ENCODE data around the gene ARSK. TPM values are rescaled to one million over a fixed set of nuclear protein-coding genes. Genes with fewer than 3 reads are reported as not detected.
A peak's percentile ranks its signal among the peaks of the same experiment; 100 is the strongest.

The ARSK gene
- total RNA-seq, 1 donor from 2014 or later = 3.9 TPM

- intact Hi-C loops (cut with micrococcal nuclease) = no loop called here
- Mint-ChIP-seq H3K4me3 (no peak overlapping the region), H3K36me3 (ENCODE audit: low read depth) (peaks cover 52% of the 10 kb centered on the region), H3K27me3 (ENCODE audit: insufficient read depth) (no peaks in the 10 kb centered on the region), H3K4me1 (ENCODE audit: low read depth) (no peaks in the 10 kb centered on the region), H3K9me3 (no peaks in the 10 kb centered on the region), H3K27ac (no peak overlapping the region)
- no peak for DNase-seq (ENCODE audit: low spot score)
Measured at GRCh38 chr5:95533106-95533505, 21.8 kb upstream of the ARSK start.

- Mint-ChIP-seq H3K36me3 (ENCODE audit: low read depth) (peaks cover 47% of the 10 kb centered on the region), H3K27me3 (ENCODE audit: insufficient read depth) (no peaks in the 10 kb centered on the region), H3K9me3 (no peaks in the 10 kb centered on the region), H3K4me1 (ENCODE audit: low read depth) (no peaks in the 10 kb centered on the region), H3K4me3 (no peak overlapping the region), H3K27ac (no peak overlapping the region)
- intact Hi-C loops (cut with micrococcal nuclease) = no loop called here
- DNase-seq (ENCODE audit: low spot score) = no peak
Measured at GRCh38 chr5:95533761-95534160, 21.1 kb upstream of the ARSK start.

GRCh38 chr5:95537501-95537900, 17.4 kb upstream of the ARSK start:
- Mint-ChIP-seq H3K27me3 (ENCODE audit: insufficient read depth) (no peaks in the 10 kb centered on the region), H3K4me1 (ENCODE audit: low read depth) (no peaks in the 10 kb centered on the region), H3K36me3 (ENCODE audit: low read depth) (peaks cover 53% of the 10 kb centered on the region), H3K9me3 (no peaks in the 10 kb centered on the region), H3K27ac (no peak overlapping the region), H3K4me3 (no peak overlapping the region)
- intact Hi-C loops (cut with micrococcal nuclease) = no loop called here
- DNase-seq (ENCODE audit: low spot score) = no peak

- intact Hi-C loops (cut with micrococcal nuclease) = no loop called here
- Mint-ChIP-seq H3K27ac (no peak overlapping the region), H3K36me3 (ENCODE audit: low read depth) (peaks cover 40% of the 10 kb centered on the region), H3K4me1 (ENCODE audit: low read depth) (peaks cover 6% of the 10 kb centered on the region), H3K27me3 (ENCODE audit: insufficient read depth) (no peaks in the 10 kb centered on the region), H3K4me3 (no peak overlapping the region), H3K9me3 (no peaks in the 10 kb centered on the region)
- no peak for DNase-seq (ENCODE audit: low spot score)
Measured at GRCh38 chr5:95543017-95543705, 11.7 kb upstream of the ARSK start.

GRCh38 chr5:95549030-95549429, 5.9 kb upstream of the ARSK start:
- Mint-ChIP-seq H3K4me1 (ENCODE audit: low read depth) (peaks cover 33% of the 10 kb centered on the region), H3K27ac (no peak overlapping the region), H3K9me3 (no peaks in the 10 kb centered on the region)

GRCh38 chr5:95554331-95554646, 612 bp upstream of the ARSK start:
- intact Hi-C loops (cut with micrococcal nuclease) = loop anchor here (2.0 to 10.0 kb wide), 8 partner anchors 207 to 1442 kb away; partner anchors contain the start of genes CAST, ELL2, ERAP2 and GLRX
- Mint-ChIP-seq H3K27ac (peak overlapping the region; percentile 94), H3K4me1 (ENCODE audit: low read depth) (peaks cover 39% of the 10 kb centered on the region), H3K27me3 (ENCODE audit: insufficient read depth) (no peaks in the 10 kb centered on the region), H3K4me3 (peak overlapping the region; percentile 94), H3K36me3 (ENCODE audit: low read depth) (peaks cover 17% of the 10 kb centered on the region), H3K9me3 (no peaks in the 10 kb centered on the region)
- DNase-seq (ENCODE audit: low spot score) = no peak

More at GRCh38 chr5:95549030-95549429, 5.9 kb upstream of the ARSK start:
- Mint-ChIP-seq H3K4me3 (no peak overlapping the region), H3K27me3 (ENCODE audit: insufficient read depth) (no peaks in the 10 kb centered on the region), H3K36me3 (ENCODE audit: low read depth) (peaks cover 35% of the 10 kb centered on the region)
- intact Hi-C loops (cut with micrococcal nuclease) = no loop called here
- DNase-seq (ENCODE audit: low spot score) = no peak

GRCh38 chr5:95555553-95555952, 652 bp downstream of the ARSK start:
- Mint-ChIP-seq H3K4me3 (peak overlapping the region; percentile 94), H3K4me1 (ENCODE audit: low read depth) (peaks cover 39% of the 10 kb centered on the region), H3K9me3 (no peaks in the 10 kb centered on the region), H3K27me3 (ENCODE audit: insufficient read depth) (no peaks in the 10 kb centered on the region), H3K27ac (peak overlapping the region; percentile 94), H3K36me3 (ENCODE audit: low read depth) (peaks cover 9% of the 10 kb centered on the region)
- no peak for DNase-seq (ENCODE audit: low spot score)
- intact Hi-C loops (cut with micrococcal nuclease) = loop anchor here (1.0 to 10.0 kb wide), 13 partner anchors 36 to 1379 kb away; partner anchors contain the start of genes CAST, ELL2, ERAP2 and GLRX

GRCh38 chr5:95557841-95558240, 2.9 kb downstream of the ARSK start:
- H3K4me3 Mint-ChIP-seq = no peak overlapping the region
- intact Hi-C loops (cut with micrococcal nuclease) = loop anchor here (10.0 kb wide), 2 partner anchors 1317 to 1377 kb away; partner anchors contain the start of genes ERAP2 and LNPEP
- H3K27me3 Mint-ChIP-seq (ENCODE audit: insufficient read depth) = peaks cover 2% of the 10 kb centered on the region
- peaks cover 3% of the 10 kb centered on the region for H3K36me3 Mint-ChIP-seq (ENCODE audit: low read depth)
- no peak overlapping the region for H3K27ac Mint-ChIP-seq
- DNase-seq (ENCODE audit: low spot score) = no peak
- H3K9me3 Mint-ChIP-seq = no peaks in the 10 kb centered on the region
- peaks cover 22% of the 10 kb centered on the region for H3K4me1 Mint-ChIP-seq (ENCODE audit: low read depth)

- Mint-ChIP-seq H3K27ac (no peak overlapping the region), H3K27me3 (ENCODE audit: insufficient read depth) (peaks cover 2% of the 10 kb centered on the region), H3K9me3 (no peaks in the 10 kb centered on the region), H3K4me3 (no peak overlapping the region), H3K36me3 (ENCODE audit: low read depth) (peaks cover 2% of the 10 kb centered on the region), H3K4me1 (ENCODE audit: low read depth) (no peaks in the 10 kb centered on the region)
- DNase-seq (ENCODE audit: low spot score) = no peak
- intact Hi-C loops (cut with micrococcal nuclease) = no loop called here
Measured at GRCh38 chr5:95562282-95562681, 7.4 kb downstream of the ARSK start.

GRCh38 chr5:95563367-95563766, 8.5 kb downstream of the ARSK start:
- intact Hi-C loops (cut with micrococcal nuclease) = no loop called here
- H3K9me3 Mint-ChIP-seq = no peaks in the 10 kb centered on the region
- no peak overlapping the region for H3K4me3 Mint-ChIP-seq

GRCh38 chr5:95564450-95564849, 9.5 kb downstream of the ARSK start:
- Mint-ChIP-seq H3K4me3 (no peak overlapping the region), H3K27me3 (ENCODE audit: insufficient read depth) (peaks cover 2% of the 10 kb centered on the region), H3K9me3 (no peaks in the 10 kb centered on the region), H3K4me1 (ENCODE audit: low read depth) (no peaks in the 10 kb centered on the region), H3K27ac (no peak overlapping the region), H3K36me3 (ENCODE audit: low read depth) (peaks cover 2% of the 10 kb centered on the region)
- DNase-seq (ENCODE audit: low spot score) = no peak
- intact Hi-C loops (cut with micrococcal nuclease) = no loop called here

More at GRCh38 chr5:95563367-95563766, 8.5 kb downstream of the ARSK start:
- no peaks in the 10 kb centered on the region for H3K4me1 Mint-ChIP-seq (ENCODE audit: low read depth)
- H3K36me3 Mint-ChIP-seq (ENCODE audit: low read depth) = peaks cover 2% of the 10 kb centered on the region
- no peak overlapping the region for H3K27ac Mint-ChIP-seq
- no peak for DNase-seq (ENCODE audit: low spot score)
- H3K27me3 Mint-ChIP-seq (ENCODE audit: insufficient read depth) = peaks cover 2% of the 10 kb centered on the region

GRCh38 chr5:95565280-95565920, 10.5 kb downstream of the ARSK start:
- H3K9me3 Mint-ChIP-seq = no peaks in the 10 kb centered on the region
- peaks cover 2% of the 10 kb centered on the region for H3K36me3 Mint-ChIP-seq (ENCODE audit: low read depth)
- intact Hi-C loops (cut with micrococcal nuclease) = no loop called here
- H3K4me1 Mint-ChIP-seq (ENCODE audit: low read depth) = no peaks in the 10 kb centered on the region
- no peak overlapping the region for H3K27ac Mint-ChIP-seq
- peaks cover 2% of the 10 kb centered on the region for H3K27me3 Mint-ChIP-seq (ENCODE audit: insufficient read depth)
- DNase-seq (ENCODE audit: low spot score) = no peak
- H3K4me3 Mint-ChIP-seq = no peak overlapping the region

GRCh38 chr5:95572016-95572415, 17.1 kb downstream of the ARSK start:
- DNase-seq (ENCODE audit: low spot score) = no peak
- intact Hi-C loops (cut with micrococcal nuclease) = no loop called here
- Mint-ChIP-seq H3K9me3 (no peaks in the 10 kb centered on the region), H3K27ac (no peak overlapping the region), H3K27me3 (ENCODE audit: insufficient read depth) (no peaks in the 10 kb centered on the region), H3K36me3 (ENCODE audit: low read depth) (no peaks in the 10 kb centered on the region), H3K4me1 (ENCODE audit: low read depth) (no peaks in the 10 kb centered on the region), H3K4me3 (no peak overlapping the region)
